SK-N-SH (cell line): ENCODE data around the gene ARRDC2. TPM values are rescaled to one million over a fixed set of nuclear protein-coding genes. Genes with fewer than 3 reads are reported as not detected.

Source experiments
- CTCF ChIA-PET: fragments of 300-600, 350-600 bp; formaldehyde crosslinking; extraction: SDS; loops from one replicate; lab custom pipeline; 2021; lab: Yijun Ruan, JAX
- POLR2A ChIA-PET: fragments of 350-600 bp; sonication (Branson Sonifier 250); formaldehyde crosslinking; extraction: SDS; loops from one replicate; lab custom pipeline; 2020; ENCODE audit warnings: antibody characterized with exemption, inconsistent platforms; lab: Yijun Ruan, JAX
- DNase-seq: peaks from one replicate; pipeline ENCODE4 v3.0.0; 2012
- H2AFZ ChIP-seq: fragments of 200-600 bp; sonication (generic); 2 replicates; pipeline ENCODE4 v1.8.1; 2016; ENCODE audit warnings: antibody characterized with exemption, mild to moderate bottlenecking, low read depth
- H3F3A ChIP-seq: fragments of 200-600 bp; sonication (generic); replicated peaks from 2 replicates; pipeline ENCODE3; 2016; ENCODE audit warnings: antibody characterized with exemption, mild to moderate bottlenecking; ENCODE audit not compliant: insufficient read depth
- H3K27ac ChIP-seq, 2 experiments: fragments of 200-500 bp in 1 of 2; fragments of 200-600 bp in 1 of 2; sonication (Bioruptor generic) in 1 of 2; sonication (generic), shearing (Covaris generic) in 1 of 2; 2 replicates each; pipeline versions ENCODE4 v1.5.1 to v1.6.1; 2014 to 2016; ENCODE audit warnings: low read depth in 2 of 2, inconsistent platforms in 1 of 2, low read length in 1 of 2, mild to moderate bottlenecking in 1 of 2, mixed read lengths in 1 of 2
- H3K27me3 ChIP-seq: fragments of 200-600 bp; sonication (generic), shearing (Covaris generic); 2 replicates; pipeline ENCODE4 v1.6.1; 2016; ENCODE audit warnings: mixed run types; ENCODE audit not compliant: insufficient read depth
- H3K36me3 ChIP-seq, 2 experiments: fragments of 200-500 bp in 1 of 2; fragments of 200-600 bp in 1 of 2; sonication (Bioruptor generic) in 1 of 2; sonication (generic) in 1 of 2; replicated peaks in 1 of 2; 2 replicates each; pipeline versions ENCODE3 to v1.5.1; 2014 to 2016; ENCODE audit warnings: low read length in 1 of 2, mild to moderate bottlenecking in 1 of 2; ENCODE audit not compliant: insufficient read depth in 2 of 2, control insufficient read depth in 1 of 2
- H3K4me1 ChIP-seq, 2 experiments: fragments of 200-500 bp in 1 of 2; fragments of 200-600 bp in 1 of 2; sonication (Bioruptor generic) in 1 of 2; sonication (generic), shearing (Covaris generic) in 1 of 2; 2 replicates each; pipeline versions ENCODE4 v1.5.1 to v1.6.1; 2014 to 2016; ENCODE audit warnings: low read depth in 1 of 2, low read length in 1 of 2, mixed run types in 1 of 2; ENCODE audit not compliant: insufficient read depth in 2 of 2, control insufficient read depth in 1 of 2
- H3K4me2 ChIP-seq: fragments of 200-600 bp; sonication (generic), shearing (Covaris generic); 2 replicates; pipeline ENCODE4 v1.6.1; 2017; ENCODE audit warnings: mixed run types
- H3K4me3 ChIP-seq, 2 experiments: fragments of 200-500 bp in 1 of 2; fragments of 200-600 bp in 1 of 2; sonication (Bioruptor generic) in 1 of 2; sonication (generic), shearing (Covaris generic) in 1 of 2; 2 replicates each; pipeline versions ENCODE4 v1.5.1 to v1.8.1; 2014 to 2016; ENCODE audit warnings: low read depth in 2 of 2, inconsistent platforms in 1 of 2, low read length in 1 of 2, mild to moderate bottlenecking in 1 of 2, mixed read lengths in 1 of 2, moderate library complexity in 1 of 2
- H3K79me2 ChIP-seq: fragments of 200-600 bp; sonication (generic); 2 replicates; pipeline ENCODE4 v1.8.1; 2017; ENCODE audit warnings: mild to moderate bottlenecking; ENCODE audit not compliant: insufficient read depth
- H3K9ac ChIP-seq: fragments of 200-600 bp; sonication (generic); 2 replicates; pipeline ENCODE4 v1.6.1; 2017; ENCODE audit warnings: mixed run types
- H3K9me2 ChIP-seq: fragments of 200-600 bp; sonication (generic); 2 replicates; pipeline ENCODE4 v1.6.1; 2017; ENCODE audit warnings: mixed run types
- H3K9me3 ChIP-seq: fragments of 200-600 bp; sonication (generic); 2 replicates; pipeline ENCODE4 v1.6.1; 2017; ENCODE audit warnings: mixed run types, mild to moderate bottlenecking, moderate library complexity
- H4K20me1 ChIP-seq: fragments of 200-600 bp; sonication (generic); 2 replicates; pipeline ENCODE4 v1.6.1; 2017; ENCODE audit warnings: mild to moderate bottlenecking, mixed run types; ENCODE audit not compliant: insufficient read depth
- CHD2 ChIP-seq: fragments of 150-350 bp; IDR thresholded peaks from 2 replicates; pipeline ENCODE4 v1.6.1; 2018; ENCODE audit warnings: low read length; ENCODE audit not compliant: partially characterized antibody
- ELF1 ChIP-seq: IDR thresholded peaks from 2 replicates; pipeline ENCODE4 v1.4.0; 2012
- EZH2phosphoT487 ChIP-seq: fragments of 200-600 bp; sonication (generic); IDR thresholded peaks from 2 replicates; pipeline ENCODE4 v1.6.1; 2017; ENCODE audit warnings: low read depth, mixed run types, mild to moderate bottlenecking, antibody characterized with exemption, moderate library complexity, borderline replicate concordance
- GABPA ChIP-seq: IDR thresholded peaks from 2 replicates; pipeline ENCODE4 v1.4.0; 2012; ENCODE audit warnings: low read depth, mild to moderate bottlenecking
- GATA2 ChIP-seq: sonication (generic); formaldehyde crosslinking; IDR thresholded peaks from 2 replicates; pipeline ENCODE4 v1.5.0; 2020; ENCODE audit warnings: mild to moderate bottlenecking, missing genetic modification reagents
- JUND ChIP-seq: IDR thresholded peaks from 2 replicates; pipeline ENCODE4 v1.4.0; 2012
- MEF2A ChIP-seq: IDR thresholded peaks from 2 replicates; pipeline ENCODE4 v1.4.0; 2012; ENCODE audit warnings: low read depth, borderline replicate concordance
- NFIC ChIP-seq: IDR thresholded peaks from 2 replicates; pipeline ENCODE4 v1.4.0; 2012; ENCODE audit warnings: borderline replicate concordance
- NRF1 ChIP-seq: IDR thresholded peaks from 2 replicates; pipeline ENCODE4 v1.6.1; 2012; ENCODE audit warnings: low read depth, mild to moderate bottlenecking, low read length
- POLR2AphosphoS5 ChIP-seq: IDR thresholded peaks from 2 replicates; pipeline ENCODE4 v1.6.1; 2012; ENCODE audit warnings: low read depth, low read length
- RXRA ChIP-seq: IDR thresholded peaks from 2 replicates; pipeline ENCODE4 v1.4.0; 2012; ENCODE audit warnings: low read depth, mild to moderate bottlenecking, borderline replicate concordance
- SIN3A ChIP-seq: IDR thresholded peaks from 2 replicates; pipeline ENCODE4 v1.6.1; 2012; ENCODE audit warnings: low read depth, mild to moderate bottlenecking, low read length, moderate library complexity, borderline replicate concordance
- SMC3 ChIP-seq: IDR thresholded peaks from 2 replicates; pipeline ENCODE4 v1.6.1; 2012; ENCODE audit warnings: low read depth, low read length, improper control_type of control experiment
- TCF12 ChIP-seq: IDR thresholded peaks from 2 replicates; pipeline ENCODE4 v1.4.0; 2012
- YY1 ChIP-seq: IDR thresholded peaks from 2 replicates; pipeline ENCODE4 v1.4.0; 2012; ENCODE audit warnings: low read depth, mild to moderate bottlenecking
- WGBS: methylation state at CpG from one replicate; pipeline ENCODE4 v1.1.6; 2017; ENCODE audit warnings: low lambda C conversion rate; 5-methylcytosine and 5-hydroxymethylcytosine counted together
- polyA plus RNA-seq, 3 experiments: library from polyadenylated mRNA; depleted of rRNA; stranded (reverse); fragments of >200 nt; gene quantifications; 2 replicates each; pipeline ENCODE4 v1.2.3, GENCODE V29; 2012
- TF ChIP-seq, protein P1 (sequence below): IDR thresholded peaks from 2 replicates; pipeline ENCODE4 v1.4.0; 2012; ENCODE audit warnings: low read depth
- TF ChIP-seq, protein P2 (sequence below): IDR thresholded peaks from 2 replicates; pipeline ENCODE4 v1.4.0; 2012; ENCODE audit warnings: low read depth, borderline replicate concordance
- TF ChIP-seq, protein P3 (sequence below): fragments of 150-350 bp; IDR thresholded peaks from 2 replicates; pipeline ENCODE4 v1.6.1; 2016; ENCODE audit warnings: mild to moderate bottlenecking, low read depth, low read length
- TF ChIP-seq, protein P4 (sequence below): IDR thresholded peaks from 2 replicates; pipeline ENCODE4 v1.6.1; 2012; ENCODE audit warnings: mild to moderate bottlenecking, low read depth, low read length, moderate library complexity

Gene ARRDC2
- polyA plus RNA-seq, 1 of the 3 experiments (the other 2 are of a cell fraction), result 5.5 TPM

DNA sequence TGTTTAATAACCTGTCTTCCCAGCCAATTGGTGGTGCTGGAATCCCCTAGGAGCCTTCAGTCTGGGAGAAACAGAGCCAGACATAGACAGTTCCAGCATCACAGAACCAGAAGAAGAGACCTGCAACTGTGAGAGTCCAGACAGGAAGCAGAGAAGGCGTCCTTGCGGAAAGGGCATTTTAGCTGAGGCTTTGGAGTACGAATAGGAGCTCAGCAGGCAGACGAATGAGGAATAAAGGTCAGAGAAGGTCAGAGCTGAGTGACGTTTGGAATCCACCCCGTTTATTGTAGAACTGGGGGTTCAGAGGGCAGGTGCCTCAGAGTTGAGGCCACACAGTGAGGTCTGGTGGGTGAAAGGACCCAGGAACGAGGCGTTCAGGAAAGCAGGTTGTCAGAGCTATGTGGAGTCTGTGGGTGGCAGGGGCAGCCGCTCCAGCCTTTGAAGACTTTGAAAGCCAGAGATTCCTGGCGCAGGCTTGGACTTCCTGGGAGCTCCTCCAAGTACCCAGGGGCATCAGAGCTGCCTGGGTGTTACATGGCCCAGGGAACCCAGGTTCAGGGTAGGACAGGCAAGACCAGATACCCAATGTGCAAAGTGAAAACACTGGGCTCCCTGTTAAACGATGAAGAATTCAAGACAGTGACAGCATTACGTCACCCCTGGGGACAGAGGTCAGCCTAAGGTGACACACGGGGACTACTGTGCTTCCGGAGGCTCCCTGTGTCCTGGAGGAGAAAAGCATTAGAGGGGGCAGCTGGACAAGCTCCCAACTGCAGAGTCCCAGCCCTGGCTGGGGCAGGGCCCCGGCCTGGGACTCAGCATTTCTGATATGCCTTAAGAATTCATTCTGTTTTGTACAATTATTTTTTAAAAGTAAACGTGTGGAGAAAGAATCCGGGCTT is 5.5 kb downstream of the ARRDC2 start:
- no peak overlapping the region for H3K27ac ChIP-seq
- H3K79me2 ChIP-seq, result no peaks in the 10 kb centered on the region
- H3K9me2 ChIP-seq, result no peaks in the 10 kb centered on the region
- CTCF ChIA-PET, result interaction anchor here (1.1 to 2.1 kb wide), 3 partner anchors 45 to 239 kb away, joined by 3 to 5 read pairs (median 5); no protein-coding TSS in a partner anchor
- H3F3A ChIP-seq, result peaks cover 9% of the 10 kb centered on the region
- no peak for TF ChIP-seq GABPA
- TF ChIP-seq POLR2AphosphoS5, result no peak
- TF ChIP-seq NRF1, result no peak
- TF ChIP-seq, protein P1, sequence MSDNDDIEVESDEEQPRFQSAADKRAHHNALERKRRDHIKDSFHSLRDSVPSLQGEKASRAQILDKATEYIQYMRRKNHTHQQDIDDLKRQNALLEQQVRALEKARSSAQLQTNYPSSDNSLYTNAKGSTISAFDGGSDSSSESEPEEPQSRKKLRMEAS, result no peak
- TF ChIP-seq, protein P2, sequence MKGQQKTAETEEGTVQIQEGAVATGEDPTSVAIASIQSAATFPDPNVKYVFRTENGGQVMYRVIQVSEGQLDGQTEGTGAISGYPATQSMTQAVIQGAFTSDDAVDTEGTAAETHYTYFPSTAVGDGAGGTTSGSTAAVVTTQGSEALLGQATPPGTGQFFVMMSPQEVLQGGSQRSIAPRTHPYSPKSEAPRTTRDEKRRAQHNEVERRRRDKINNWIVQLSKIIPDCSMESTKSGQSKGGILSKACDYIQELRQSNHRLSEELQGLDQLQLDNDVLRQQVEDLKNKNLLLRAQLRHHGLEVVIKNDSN, result no peak
- no peak for TF ChIP-seq EZH2phosphoT487
- DNase-seq, result no peak
- no peaks in the 10 kb centered on the region for H3K9me3 ChIP-seq
- H3K9ac ChIP-seq, result no peak overlapping the region
- H3K36me3 ChIP-seq, result peaks cover 5 to 15% of the 10 kb centered on the region in 2 experiments
- WGBS, result 81% methylated on average over 14 of the region's 17 CpGs
- no peak overlapping the region for H3K4me2 ChIP-seq
- H2AFZ ChIP-seq, result no peak overlapping the region
- H4K20me1 ChIP-seq, result no peaks in the 10 kb centered on the region
- POLR2A ChIA-PET, result no interaction called here
- no peaks in the 10 kb centered on the region for H3K27me3 ChIP-seq
- H3K4me1 ChIP-seq, result peaks cover 0 to 3% of the 10 kb centered on the region in 2 experiments; a peak in 1 of 4 replicates
- no peak overlapping the region for H3K4me3 ChIP-seq

DNA sequence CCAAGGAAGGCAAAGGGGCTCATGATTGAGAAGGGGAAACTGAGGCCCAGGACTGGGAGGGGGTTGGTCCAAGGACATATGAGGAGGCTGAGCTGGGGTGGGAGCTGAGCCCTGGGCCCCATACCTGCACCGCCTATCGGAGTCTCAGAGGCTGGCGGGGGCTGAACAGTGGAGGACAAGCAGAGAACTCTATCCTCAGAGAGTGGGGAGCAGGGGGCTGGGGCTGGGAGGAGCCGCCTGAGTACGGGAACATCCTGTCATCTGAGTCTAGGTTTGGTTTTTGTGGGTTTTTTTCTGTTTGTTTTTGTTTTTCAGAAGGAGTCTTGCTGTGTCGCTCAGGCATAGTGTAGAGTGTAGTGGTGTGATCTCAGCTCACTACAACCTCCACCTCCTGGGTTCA is 6.2 kb downstream of the ARRDC2 start:
- 94% methylated on average over 6 of the region's 6 CpGs for WGBS
- CTCF ChIA-PET, result interaction anchor here (1.1 to 2.1 kb wide), 2 partner anchors 76 to 238 kb away, joined by 5 read pairs; no protein-coding TSS in a partner anchor
- peaks cover 0 to 2% of the 10 kb centered on the region in 2 experiments; a peak in 1 of 4 replicates for H3K4me1 ChIP-seq
- no peaks in the 10 kb centered on the region for H3K27me3 ChIP-seq
- peaks cover 0 to 15% of the 10 kb centered on the region in 2 experiments for H3K36me3 ChIP-seq
- no peaks in the 10 kb centered on the region for H3K9me2 ChIP-seq
- POLR2A ChIA-PET, result no interaction called here
- H4K20me1 ChIP-seq, result no peaks in the 10 kb centered on the region
- no peak overlapping the region for H3K9ac ChIP-seq
- H2AFZ ChIP-seq, result no peak overlapping the region
- no peaks in the 10 kb centered on the region for H3K9me3 ChIP-seq
- no peak for DNase-seq
- no peak overlapping the region for H3K27ac ChIP-seq
- no peak overlapping the region for H3K4me3 ChIP-seq
- no peak for TF ChIP-seq MEF2A
- TF ChIP-seq ELF1, result no peak
- TF ChIP-seq JUND, result no peak
- no peak for TF ChIP-seq YY1
- TF ChIP-seq GATA2 (CRISPR knock-in tag), result no peak
- TF ChIP-seq, protein P3, sequence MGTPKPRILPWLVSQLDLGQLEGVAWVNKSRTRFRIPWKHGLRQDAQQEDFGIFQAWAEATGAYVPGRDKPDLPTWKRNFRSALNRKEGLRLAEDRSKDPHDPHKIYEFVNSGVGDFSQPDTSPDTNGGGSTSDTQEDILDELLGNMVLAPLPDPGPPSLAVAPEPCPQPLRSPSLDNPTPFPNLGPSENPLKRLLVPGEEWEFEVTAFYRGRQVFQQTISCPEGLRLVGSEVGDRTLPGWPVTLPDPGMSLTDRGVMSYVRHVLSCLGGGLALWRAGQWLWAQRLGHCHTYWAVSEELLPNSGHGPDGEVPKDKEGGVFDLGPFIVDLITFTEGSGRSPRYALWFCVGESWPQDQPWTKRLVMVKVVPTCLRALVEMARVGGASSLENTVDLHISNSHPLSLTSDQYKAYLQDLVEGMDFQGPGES, result no peak
- TF ChIP-seq TCF12, result no peak
- no peak for TF ChIP-seq NFIC
- TF ChIP-seq CHD2, result no peak
- TF ChIP-seq, protein P1, result no peak
- TF ChIP-seq RXRA, result no peak
- no peak for TF ChIP-seq SMC3
- TF ChIP-seq GABPA, result no peak
- TF ChIP-seq, protein P4, sequence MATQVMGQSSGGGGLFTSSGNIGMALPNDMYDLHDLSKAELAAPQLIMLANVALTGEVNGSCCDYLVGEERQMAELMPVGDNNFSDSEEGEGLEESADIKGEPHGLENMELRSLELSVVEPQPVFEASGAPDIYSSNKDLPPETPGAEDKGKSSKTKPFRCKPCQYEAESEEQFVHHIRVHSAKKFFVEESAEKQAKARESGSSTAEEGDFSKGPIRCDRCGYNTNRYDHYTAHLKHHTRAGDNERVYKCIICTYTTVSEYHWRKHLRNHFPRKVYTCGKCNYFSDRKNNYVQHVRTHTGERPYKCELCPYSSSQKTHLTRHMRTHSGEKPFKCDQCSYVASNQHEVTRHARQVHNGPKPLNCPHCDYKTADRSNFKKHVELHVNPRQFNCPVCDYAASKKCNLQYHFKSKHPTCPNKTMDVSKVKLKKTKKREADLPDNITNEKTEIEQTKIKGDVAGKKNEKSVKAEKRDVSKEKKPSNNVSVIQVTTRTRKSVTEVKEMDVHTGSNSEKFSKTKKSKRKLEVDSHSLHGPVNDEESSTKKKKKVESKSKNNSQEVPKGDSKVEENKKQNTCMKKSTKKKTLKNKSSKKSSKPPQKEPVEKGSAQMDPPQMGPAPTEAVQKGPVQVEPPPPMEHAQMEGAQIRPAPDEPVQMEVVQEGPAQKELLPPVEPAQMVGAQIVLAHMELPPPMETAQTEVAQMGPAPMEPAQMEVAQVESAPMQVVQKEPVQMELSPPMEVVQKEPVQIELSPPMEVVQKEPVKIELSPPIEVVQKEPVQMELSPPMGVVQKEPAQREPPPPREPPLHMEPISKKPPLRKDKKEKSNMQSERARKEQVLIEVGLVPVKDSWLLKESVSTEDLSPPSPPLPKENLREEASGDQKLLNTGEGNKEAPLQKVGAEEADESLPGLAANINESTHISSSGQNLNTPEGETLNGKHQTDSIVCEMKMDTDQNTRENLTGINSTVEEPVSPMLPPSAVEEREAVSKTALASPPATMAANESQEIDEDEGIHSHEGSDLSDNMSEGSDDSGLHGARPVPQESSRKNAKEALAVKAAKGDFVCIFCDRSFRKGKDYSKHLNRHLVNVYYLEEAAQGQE, result no peak
- TF ChIP-seq SIN3A, result no peak
- TF ChIP-seq POLR2AphosphoS5, result no peak
- no peak overlapping the region for H3K4me2 ChIP-seq
- no peaks in the 10 kb centered on the region for H3K79me2 ChIP-seq
- H3F3A ChIP-seq, result peaks cover 9% of the 10 kb centered on the region
